Dedifferentiated amniotic fluid mesenchymal stem cell (primary cell): ENCODE results near the gene FEM1B.

Experiments
- DNase-seq: peaks from one replicate; pipeline ENCODE4 v3.0.0-alpha.2; 2016; ENCODE audit errors: extremely low spot score

Gene FEM1B

DNA sequence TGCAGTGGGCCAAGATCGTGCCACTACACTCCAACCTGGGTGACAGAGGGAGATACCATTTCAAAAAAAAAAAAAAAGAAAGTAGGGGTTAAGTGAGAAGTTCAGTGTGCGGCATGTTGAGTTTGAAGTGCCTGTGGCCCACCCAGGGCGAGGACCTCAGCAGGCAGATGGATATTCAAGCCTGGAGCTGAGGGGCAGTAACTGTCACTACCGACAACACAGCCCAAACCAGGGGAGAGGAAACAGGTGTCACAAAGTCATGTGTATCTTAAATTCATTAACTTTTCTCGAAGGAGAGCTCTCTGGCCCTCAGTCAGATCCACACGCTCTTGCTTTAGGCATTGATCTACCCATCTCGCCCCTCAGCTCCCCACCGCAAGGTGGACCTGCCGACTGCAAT is 45.3 kb downstream of the FEM1B start:
- no peak for DNase-seq

DNA sequence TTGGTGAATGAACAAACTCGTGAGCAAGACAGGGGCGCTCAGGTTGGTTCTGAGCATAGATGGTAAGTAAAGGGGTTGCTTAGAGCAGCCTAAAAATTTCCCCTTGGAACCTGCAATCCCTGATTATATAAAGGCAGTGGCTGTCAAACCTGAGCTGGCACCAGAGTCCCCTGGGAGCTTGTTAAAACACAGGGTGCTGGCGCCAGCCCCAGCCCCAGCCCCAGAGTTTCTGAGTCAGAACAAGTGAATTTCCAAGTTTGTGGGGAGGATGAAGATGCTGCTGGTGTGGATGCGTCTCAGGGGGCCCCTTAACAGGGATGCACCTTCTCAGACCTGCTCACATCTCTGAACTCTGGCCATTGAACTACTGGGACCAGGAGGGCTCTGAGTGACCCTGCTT is 48.2 kb downstream of the FEM1B start:
- no peak for DNase-seq

DNA sequence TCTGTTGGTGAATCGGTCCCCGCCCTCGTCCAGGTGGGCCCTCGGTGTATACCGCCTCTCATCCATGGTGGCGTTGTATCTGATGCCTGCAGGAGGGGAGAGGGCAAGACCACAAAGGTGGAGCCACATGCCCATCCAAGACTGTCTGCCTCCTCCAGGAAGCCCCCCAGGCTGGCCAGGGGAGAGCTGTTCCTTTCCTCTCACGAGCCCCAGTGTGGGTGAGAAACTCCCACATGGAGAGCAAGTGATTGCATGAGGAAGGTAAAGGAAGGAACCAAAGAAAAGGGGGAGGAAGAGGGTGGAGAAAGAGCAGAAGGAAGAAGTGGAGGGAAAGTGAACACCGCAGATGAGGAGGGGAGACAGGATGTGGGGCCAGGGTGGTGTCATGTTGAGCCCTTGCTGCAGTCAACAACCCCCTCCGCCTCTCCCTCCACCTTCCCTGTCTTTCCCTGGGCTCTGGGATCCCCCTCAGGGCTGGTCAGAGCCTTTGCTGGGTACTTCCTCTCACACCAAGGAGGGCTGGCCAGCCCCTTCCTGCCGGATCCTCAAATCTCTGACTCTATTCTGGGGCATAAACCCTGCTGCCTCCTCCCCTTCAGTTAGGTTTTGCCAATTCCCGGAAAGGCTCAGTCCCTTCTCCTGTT is 49.3 kb downstream of the FEM1B start:
- DNase-seq = no peak

DNA sequence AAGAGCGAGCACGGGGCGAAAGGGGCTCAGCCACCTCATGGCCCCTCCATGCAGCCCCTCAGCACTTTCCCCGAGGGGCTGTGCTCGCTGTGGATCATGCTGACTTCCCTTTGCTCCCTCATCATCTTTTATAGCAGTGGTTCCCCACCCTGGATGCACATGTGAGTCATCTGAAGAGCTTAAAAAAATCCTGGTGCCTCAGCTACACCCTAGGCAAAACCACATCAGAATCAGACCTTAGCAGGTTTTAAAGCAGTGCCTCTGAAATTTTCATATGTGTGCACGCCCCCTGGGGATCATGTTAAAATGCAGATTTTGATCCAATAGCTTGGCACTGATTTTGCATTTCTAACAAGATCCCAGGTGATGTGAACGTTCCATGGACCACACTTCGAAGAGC is 50.9 kb downstream of the FEM1B start:
- DNase-seq = no peak

DNA sequence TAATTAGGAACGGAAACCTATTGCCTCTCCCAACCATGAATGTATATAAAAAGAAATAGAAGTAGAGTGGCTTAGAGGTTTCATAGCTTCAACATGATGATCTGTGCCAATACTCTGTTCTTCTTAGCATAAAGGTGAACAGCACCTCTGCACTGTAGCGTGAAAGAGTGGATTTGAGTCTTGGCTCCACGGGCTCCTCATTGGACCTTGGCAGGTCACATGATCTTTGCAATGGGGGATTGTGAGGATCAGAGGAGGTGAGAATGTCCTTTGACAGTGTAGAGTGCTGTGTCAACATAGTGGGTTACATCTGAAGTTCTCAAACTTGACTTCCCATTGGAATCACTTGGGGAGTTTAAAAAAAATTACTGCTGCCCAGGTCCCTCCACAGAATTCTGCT is 51.4 kb downstream of the FEM1B start:
- DNase-seq = no peak

DNA sequence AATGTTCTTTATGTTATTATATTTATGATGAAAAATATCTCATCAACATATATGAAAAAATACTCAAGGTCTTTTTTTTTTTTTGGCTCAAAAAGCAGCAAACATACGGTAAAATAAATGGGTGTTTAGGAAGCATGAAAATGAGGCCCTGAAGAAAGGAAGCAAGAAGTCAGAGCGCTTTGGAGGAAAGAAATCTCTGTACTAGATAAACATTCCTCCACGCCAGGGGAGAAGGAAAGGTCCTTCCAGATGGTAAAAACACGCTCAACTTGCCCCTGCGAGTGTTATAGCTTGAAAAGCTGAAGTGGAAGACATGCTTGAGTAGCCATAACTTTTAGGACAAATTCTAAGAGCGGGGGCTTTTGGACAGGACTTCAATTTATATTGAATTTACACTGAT is 52.9 kb downstream of the FEM1B start:
- DNase-seq = no peak

DNA sequence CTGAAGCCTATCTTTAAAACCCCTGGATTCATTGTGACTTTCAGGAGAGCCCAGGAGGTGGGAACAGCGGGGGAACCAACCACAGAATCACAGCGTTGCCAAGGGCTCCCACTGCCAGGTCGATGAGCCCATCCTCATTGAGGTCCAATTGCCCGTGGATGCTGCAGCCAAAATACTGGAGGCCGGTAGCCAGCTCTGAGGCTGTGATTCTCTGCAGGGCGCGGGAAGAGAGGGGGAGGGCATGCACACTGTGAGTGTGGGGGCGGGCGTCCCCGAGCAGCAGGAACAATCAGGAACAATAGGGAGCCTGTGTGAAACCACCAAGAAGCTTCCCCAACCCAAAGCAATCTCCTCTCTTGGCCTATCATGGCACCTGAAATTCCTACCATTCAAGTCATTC is 53.4 kb downstream of the FEM1B start:
- DNase-seq = no peak

DNA sequence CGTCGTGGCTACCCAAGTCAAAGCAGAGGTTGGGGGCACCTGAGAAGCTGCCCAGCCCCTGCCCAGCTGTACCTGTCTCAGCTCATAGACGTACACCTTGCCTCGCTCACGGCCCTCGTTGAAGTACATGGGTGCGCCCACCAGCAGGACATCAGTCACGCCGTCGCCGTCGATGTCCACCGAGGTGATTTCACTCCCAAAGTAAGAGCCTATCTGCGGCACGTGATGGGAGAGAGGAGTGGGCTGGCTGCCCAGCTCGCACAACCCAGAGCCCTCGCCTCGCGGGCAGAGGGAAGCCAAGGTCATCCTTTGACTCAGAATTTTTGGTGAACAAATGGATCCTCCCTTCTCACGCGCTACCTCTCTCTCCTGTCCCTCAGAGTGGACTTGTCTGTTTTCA is 54.7 kb downstream of the FEM1B start:
- no peak for DNase-seq

DNA sequence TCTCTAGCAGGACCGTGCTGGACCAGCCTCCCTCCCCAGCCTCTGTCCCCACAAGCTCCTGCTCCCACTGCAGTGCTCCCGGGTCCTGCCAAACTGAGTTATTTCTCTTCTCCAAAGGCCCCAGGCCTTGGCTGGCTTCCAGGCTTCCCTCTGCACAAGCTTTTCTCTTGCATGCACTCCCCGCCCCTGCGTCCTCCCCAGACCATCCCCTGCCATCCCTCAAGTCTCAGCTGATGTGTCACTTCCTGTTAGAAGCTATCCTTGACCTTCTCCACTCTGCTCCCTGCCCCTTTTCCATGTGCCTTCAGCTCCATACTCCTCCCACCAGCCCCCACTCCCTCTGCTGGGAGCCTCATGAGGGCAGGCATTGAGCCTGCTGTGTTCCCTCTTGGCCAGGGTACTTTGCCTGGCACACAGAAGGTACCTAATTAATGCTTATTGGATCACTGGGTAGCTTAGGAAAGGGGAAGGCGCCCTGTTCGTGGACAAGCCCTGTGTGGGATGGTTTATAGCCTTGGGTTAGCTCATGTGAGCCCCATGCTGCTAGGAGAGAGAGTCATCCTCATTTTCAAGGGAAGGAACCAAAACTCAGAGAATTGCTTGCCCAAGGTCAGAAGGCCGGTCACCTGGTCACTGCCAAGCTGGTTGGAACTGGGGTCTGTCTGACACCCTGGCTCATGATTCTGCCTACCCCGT is 56.4 kb downstream of the FEM1B start:
- no peak for DNase-seq

DNA sequence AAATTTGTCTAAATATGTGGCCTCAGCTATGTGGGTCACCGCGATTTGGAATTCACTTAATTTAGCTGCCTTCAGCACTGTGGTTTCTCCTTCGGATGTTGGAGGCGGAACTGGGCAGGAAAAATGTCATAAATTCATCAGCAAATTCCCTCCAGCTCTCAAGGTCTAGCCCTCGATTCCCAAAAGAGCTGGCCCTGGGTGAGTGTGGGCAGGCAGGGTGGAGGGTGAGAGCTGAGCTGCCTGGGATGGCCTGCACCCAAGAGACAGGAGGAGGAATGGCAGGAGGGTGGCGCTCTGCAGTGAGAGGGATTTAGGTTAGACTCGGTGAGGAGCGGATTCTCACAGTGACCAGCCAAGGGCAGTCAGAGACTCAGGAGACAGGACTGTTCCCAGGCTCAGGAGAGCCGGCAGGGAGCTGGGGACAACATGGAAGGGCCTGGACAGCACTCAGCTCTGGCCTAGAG is 57.1 kb downstream of the FEM1B start:
- peak; percentile 58 for DNase-seq

DNA sequence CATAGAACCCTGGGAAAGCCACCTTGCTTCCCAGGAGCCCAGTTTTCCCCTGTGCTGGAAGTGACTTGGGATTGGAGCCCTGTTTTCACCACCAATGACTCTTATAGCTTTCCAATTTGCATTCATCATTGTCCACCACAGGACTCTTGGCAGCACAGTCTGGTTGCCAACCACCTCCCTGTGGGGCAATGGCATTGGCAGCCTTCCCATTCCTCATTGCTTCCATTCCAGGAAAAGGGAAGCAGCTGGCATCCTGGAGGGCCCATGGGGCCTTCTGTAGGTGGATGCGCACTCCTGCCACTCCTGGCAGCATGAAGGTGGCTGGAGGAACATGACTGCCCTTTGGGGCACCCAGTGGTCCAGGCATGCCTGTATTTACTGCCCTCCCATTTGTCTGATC is 57.7 kb downstream of the FEM1B start:
- DNase-seq = no peak

DNA sequence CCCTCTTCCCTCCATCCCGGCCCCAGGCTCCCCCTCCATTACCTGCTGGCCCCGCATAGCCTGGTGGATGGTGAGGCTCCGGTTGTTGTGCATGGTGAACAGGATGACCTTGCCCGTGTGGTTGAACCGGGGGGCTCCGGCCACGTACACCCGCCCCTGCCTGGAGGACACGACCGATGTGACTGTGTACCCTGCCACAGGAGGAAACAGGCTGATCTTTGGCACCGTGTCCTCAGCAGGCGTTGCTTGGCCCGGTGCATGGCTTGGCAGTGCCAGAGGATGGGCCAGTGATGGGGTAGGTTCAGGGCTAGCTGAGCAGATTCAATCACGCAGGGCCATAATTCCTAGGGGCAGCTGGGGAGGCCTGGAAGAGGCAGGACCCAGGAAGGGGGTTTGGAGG is 58.1 kb downstream of the FEM1B start:
- DNase-seq = no peak

DNA sequence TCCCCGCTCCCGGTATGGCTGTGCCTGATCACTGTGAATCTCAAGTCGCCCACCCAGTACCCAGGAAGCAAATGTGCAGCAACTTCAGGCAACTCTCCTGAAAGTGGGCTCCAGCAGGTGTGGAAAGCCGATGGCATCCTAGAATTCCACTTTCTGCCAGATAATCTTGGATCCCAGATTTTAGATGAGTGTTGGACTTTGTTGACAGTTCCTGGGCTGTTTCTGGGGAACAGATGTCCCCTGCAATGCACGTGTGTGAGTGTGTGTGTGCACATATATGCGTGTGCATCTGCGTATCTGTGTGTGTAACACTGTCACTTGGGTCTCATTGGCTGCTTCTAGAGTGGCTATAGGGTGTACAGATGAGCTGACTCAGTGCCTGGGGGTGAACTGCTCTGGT is 59.0 kb downstream of the FEM1B start:
- no peak for DNase-seq

DNA sequence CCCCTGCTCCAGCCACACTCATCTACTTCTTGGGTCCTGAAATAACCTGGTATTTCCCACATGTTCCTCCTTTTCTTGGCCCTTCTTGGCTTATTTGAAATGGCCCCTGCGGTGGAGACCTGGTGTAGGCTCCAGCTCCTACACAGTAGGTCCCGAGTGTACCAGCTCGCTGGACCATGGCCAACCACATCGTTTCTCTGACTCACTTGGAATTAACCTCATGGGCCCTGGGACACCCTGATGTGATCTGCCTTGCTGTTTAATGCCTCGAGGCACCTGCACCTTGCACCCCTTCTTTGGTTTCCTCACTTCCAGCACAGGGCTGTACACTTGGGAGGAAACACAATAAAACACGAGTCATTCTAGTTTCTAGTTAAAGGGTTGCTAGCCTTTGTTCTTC is 60.3 kb downstream of the FEM1B start:
- DNase-seq = no peak

DNA sequence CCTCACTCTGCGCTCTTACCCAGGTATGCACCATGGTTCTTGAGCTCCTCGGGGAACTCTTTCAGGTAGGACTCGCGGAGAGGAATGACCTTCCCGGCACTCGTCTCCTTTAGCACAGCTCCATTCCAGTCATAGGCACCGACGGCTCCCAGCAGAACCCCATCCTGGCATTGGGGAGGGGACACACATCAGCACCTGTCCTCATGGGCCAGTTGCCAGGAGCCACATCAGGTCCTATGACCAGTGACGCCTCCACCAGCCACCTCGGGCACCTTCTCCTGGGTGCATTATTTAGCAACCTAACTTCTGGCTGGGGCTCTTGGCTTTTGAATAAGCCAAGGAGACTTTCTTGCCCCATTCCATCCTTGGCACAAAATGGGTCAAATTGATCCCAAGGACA is 61.9 kb downstream of the FEM1B start:
- no peak for DNase-seq

DNA sequence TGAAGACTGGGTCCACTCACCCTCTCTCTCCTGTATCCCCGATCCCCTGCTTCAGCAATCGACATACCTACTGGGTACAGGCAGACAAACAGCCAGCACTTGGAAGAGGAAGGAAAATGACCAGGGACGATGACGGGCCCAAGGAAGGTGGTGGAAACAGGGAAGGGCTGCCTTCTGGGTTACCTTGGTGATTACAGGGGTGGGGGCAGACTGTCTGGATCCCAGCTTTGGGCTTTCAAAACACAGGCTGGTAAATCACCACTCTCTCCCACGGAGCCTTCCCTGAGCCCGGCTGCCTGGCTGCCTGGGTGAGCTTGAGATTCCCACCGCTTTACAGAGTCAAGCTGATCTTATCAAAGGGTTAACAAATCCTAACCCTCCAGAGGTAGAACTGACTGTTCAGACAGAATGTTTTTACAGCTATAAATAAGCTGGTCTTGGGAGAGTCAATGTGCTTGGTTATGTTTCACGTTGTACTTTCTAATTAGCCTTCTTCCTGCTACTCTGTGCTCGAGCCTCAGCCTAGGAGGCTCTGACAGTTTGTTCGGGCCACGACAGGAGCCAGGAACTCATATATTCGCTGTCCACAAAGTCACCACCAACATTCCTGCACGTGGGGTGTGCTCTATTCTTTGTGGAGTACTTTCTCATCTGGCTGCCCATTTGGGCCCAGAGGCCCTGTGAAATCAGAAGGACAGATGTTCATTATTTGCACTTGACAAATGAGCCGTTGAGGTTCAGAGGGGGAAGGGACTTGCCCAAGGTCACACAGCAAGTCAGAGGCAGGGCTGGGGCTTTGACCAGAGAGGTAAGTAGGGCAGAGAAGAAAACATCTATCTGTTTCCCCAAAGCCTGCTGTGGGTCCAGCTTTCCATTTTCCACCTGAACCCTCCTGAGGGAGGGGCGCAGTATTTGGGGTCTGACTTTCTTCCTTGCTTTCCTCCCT is 63.5 kb downstream of the FEM1B start:
- DNase-seq = no peak

DNA sequence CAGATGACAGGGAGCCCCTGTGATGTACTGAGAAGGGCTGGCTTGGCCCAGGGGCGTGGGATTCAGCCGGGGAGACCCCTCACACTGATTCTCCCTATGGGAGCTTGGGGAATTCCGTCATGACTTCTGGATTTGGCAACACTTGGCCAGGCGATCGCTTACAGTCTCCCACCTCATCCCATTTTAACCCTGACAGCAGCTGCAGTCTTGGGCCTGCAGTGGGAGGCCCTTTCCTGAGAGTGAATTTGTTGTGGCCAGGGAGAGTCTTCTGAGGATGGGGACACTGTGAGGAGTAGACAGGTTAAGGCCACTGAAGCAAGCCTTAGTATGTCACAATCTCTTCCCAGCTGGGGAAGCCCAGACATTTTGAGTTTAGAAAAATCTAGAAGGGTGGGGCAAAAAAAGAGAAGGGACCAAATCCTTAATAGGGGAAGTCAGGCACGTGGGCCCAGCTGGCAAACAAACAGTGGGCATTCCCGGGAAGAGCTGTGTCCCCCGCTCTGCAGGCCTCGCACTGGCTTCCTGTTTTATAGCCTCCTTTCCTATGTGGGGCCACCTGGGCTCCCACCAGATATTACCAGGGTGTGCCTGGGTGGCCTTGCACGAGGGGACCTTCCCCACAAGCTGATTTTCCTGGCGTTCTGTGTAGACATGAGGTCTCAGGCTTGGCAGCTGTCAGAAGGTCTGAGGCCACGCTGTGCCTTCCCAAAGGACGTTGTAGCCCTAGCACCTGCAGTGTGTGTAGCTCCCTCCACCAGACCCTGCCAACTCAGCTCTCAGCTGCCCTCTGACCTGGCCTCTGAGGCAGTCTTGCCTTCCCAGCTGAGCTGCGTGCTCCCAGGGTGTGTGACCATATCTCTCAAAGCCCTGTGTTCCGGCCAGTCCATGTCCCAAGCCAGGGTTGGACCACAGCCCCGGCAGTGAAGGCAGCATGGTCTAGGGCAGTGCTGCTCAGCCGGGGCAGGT is 64.5 kb downstream of the FEM1B start:
- DNase-seq = no peak

DNA sequence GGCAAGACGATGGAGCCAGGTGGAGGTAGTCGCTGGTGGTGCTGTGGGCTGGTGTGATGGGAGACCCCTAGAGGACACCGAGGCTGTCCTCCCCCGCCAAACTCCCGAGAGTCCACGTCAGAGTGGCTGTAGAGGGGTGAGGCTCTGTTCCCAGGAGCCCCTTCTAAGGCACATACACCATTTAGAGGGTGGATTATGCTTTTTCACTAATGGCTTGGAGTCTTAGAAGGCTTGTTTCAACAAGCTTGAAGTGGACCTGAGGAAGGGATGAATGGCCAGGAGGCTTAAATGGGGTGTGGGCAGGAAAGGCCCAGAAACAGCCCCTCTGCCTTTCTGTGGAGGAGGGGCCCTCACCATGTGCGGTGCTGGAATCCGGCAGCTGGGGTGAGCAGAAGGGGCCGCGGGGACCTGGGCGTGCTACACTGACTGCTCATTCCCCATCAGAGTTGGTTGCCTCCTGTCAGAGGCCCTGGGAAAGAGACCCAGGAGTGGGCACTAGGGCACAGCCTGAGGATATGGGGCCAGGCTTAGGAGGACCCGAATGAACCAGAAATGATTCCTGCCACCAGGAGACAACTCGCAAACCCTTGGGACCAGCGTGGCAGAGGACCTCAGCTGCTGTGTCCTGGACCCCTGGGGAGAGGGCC is 66.2 kb downstream of the FEM1B start:
- DNase-seq = no peak

DNA sequence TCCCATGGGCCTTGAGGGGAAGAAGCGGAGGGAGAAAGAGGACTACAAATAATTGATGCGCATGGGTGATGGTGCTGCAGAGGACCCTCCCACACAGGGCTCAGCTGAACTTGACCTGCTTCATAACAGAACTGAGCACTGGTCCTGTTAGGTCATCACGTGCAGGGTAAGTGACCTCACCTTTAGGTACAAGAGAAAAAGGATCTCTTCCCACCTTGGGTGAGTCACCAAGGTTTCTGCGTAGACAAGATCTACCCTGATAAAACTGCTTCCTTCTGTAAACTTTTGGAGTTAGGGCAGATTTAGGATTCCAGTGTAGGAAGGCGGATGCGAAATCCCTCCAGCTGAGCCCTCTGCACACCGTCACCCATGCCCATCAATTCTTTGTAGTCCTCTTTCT is 67.1 kb downstream of the FEM1B start:
- no peak for DNase-seq
